Peyer's patch (tissue), 4 donors: Measurements from ENCODE around the gene CFAP61.

ENCODE experiments used
- CTCF ChIP-seq, 6 experiments: fragments of 450-650 bp in 4 of 6; fragments of 200-600 bp in 2 of 6; sonication (generic) in 1 of 6; IDR thresholded peaks; one replicate each; pipeline ENCODE4 v1.5.1; 2017 to 2019; ENCODE audit warnings: antibody characterized with exemption in 6 of 6, mild to moderate bottlenecking in 3 of 6, moderate library complexity in 1 of 6
- POLR2A ChIP-seq, 2 donors: fragments of 450-650 bp; IDR thresholded peaks; one replicate each; pipeline ENCODE4 v1.5.1; 2017; ENCODE audit warnings: antibody characterized with exemption in 2 of 2, mild to moderate bottlenecking in 2 of 2, moderate library complexity in 2 of 2

DNA sequence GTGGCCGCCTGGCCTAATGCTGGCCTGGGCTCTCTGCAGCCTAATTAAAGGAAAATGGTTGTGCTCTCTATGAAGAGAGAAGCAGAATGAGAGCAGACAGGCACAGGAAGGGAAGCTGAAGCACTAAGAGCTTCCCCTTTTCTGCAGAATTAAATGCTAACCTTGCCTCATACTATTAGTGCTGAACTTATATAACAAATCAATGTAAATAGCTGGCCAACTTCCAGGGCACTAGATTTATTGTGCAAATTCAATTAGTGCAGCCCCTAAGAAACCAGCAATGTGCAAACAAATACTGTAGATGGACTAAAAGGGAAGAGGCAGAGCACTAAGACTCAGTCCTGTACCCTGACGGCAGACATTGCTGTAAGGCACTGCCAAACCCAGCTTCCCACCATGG is 279.5 kb downstream of the CFAP61 start:
- no peak for TF ChIP-seq CTCF (IDR thresholded peaks at IDR 0.05)
- TF ChIP-seq POLR2A (IDR thresholded peaks at IDR 0.05) = no peak
